Pancreas (tissue), 10 donors: ENCODE measurements around the gene DGCR8. TPM values are rescaled to one million over a fixed set of nuclear protein-coding genes. Genes with fewer than 3 reads are reported as not detected.

Experiments
- ATAC-seq, 4 donors: fragments of 200-7000 bp; cut with Tn5 transposase; one replicate each; pipeline versions ENCODE4 v1.8.0 to v1.9.1; 2020; ENCODE audit warnings: mild to moderate bottlenecking in 4 of 4, moderate library complexity in 4 of 4
- DNase-seq, 6 donors: peaks; one replicate each; pipeline ENCODE4 v3.0.0-alpha.2; 2020
- FAIRE-seq: peaks from 2 replicates; lab custom pipeline; 2012; peaks lifted over from hg19 to GRCh38; lab: Jason Lieb, UNC
- H3K27ac ChIP-seq, 4 donors: fragments of 200-600 bp; sonication (generic); 1 replicate in 3 of 4; 2 replicates in 1 of 4; pipeline versions ENCODE4 v1.5.0 to v1.8.0; 2020
- H3K27me3 ChIP-seq, 4 donors: fragments of 200-600 bp; one replicate each; pipeline ENCODE4 v1.8.0; 2021
- H3K36me3 ChIP-seq, 3 donors: fragments of 200-600 bp; sonication (generic) in 1 of 3; one replicate each; pipeline versions ENCODE4 v1.5.0 to v1.8.0; 2020 to 2021
- H3K4me1 ChIP-seq, 3 donors: fragments of 200-600 bp; one replicate each; pipeline ENCODE4 v1.8.0; 2021
- H3K4me3 ChIP-seq, 4 donors: fragments of 200-600 bp; sonication (generic) in 2 of 4; one replicate each; pipeline versions ENCODE4 v1.5.0 to v1.8.0; 2020 to 2021
- H3K9me3 ChIP-seq, 4 donors: fragments of 200-600 bp; one replicate each; pipeline ENCODE4 v1.8.0; 2021
- WGBS, 2 donors: extraction: QIAGEN DNeasy Blood & Tissue Kit; methylation state at CpG; one replicate each; pipeline ENCODE4 v1.1.7; 2013; 5-methylcytosine and 5-hydroxymethylcytosine counted together
- intact Hi-C, 3 donors: fragments of 100-400 bp; cut with DNase I; formaldehyde crosslinking; loops; one replicate each; pipeline versions ENCODE4 v1.11.1 to v1.14.2; 2022
- polyA plus RNA-seq, 2 donors: library from polyadenylated mRNA; stranded (reverse); fragments of 200-250 nt; gene quantifications; one replicate each; pipeline ENCODE4 v1.2.3, GENCODE V29; 2013
- total RNA-seq, 6 donors: library from RNA; stranded (reverse); fragmentation: NEBNext Ultra II Directional in 4 of 6; extraction: Animal tissue kit (Norgen Biotek cat#: 25700) in 4 of 6; gene quantifications; one replicate each; pipeline versions ENCODE4 v1.2.1 to v1.2.4, GENCODE V29; 2021 to 2023
- TF ChIP-seq, protein P1 (sequence below), 4 donors: fragments of 200-600 bp; sonication (generic) in 3 of 4; IDR thresholded peaks; one replicate each; pipeline versions ENCODE4 v1.5.0 to v1.8.0; 2021; ENCODE audit warnings: antibody characterized with exemption in 4 of 4
- donor health status: healthy with polysubstance abuse.
- donor health status: DM: no; HTN: no; CAD: no; lungs with moderate emphysema.
- donor health status: DM: no; HTN: no; CAD: no.
- donor health status: control.
- donor health status: control.
- donor health status: Bipolar disorder and iron deficiency.
- donor health status: DM: yes; HTN: yes; CAD: no.
- donor health status: DM: no; HTN: no; CAD: no.
- donor health status: DM: no; HTN: no; CAD: no.
- donor health status: DM: yes; HTN: yes; CAD: no.

The DGCR8 gene
- total and polyA plus RNA-seq, 8 donors, result 14.9 to 31.9 (median 18.9) TPM

DNA sequence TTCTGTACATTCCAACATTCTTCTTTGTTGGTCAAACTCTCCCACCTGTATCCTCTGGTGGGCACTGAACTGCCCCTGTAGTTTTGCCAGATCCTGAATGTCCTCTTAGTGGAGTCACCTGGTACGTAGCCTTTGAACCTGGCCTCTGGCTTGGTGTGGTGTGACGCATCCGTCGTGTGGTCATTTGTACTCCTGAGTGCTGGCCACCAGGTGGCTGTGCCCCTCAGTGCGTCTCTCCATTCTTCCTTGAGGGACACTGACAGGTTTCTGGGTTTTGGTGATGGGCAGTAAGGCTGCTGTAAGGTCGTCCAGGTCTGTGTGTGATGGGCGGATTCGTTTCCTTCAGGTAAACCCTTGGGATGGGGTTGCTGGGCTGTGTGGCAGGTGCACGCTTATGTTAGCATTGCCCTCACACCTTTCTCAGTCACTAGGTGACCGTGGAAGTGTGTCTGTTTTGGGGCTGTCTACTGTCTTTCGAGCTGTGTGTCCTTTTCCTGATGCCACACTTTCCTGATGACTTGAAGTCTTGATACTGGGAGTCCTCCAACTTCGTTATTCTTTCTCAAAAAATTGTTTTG lies 22.3 kb downstream of the DGCR8 start:
- Histone ChIP-seq H3K4me1 (no peaks in the 10 kb centered on the region), H3K27me3 (no peaks in the 10 kb centered on the region), H3K4me3 (no peak overlapping the region), H3K36me3 (peaks cover 0 to 33% (median 13%) of the 10 kb centered on the region in 3 donors), H3K27ac (no peak overlapping the region), H3K9me3 (no peaks in the 10 kb centered on the region)
- DNase-seq (peak in 2 of 6 donors; percentile 4 to 10), ATAC-seq (no peak), FAIRE-seq (no peak)
- TF ChIP-seq, protein P1, sequence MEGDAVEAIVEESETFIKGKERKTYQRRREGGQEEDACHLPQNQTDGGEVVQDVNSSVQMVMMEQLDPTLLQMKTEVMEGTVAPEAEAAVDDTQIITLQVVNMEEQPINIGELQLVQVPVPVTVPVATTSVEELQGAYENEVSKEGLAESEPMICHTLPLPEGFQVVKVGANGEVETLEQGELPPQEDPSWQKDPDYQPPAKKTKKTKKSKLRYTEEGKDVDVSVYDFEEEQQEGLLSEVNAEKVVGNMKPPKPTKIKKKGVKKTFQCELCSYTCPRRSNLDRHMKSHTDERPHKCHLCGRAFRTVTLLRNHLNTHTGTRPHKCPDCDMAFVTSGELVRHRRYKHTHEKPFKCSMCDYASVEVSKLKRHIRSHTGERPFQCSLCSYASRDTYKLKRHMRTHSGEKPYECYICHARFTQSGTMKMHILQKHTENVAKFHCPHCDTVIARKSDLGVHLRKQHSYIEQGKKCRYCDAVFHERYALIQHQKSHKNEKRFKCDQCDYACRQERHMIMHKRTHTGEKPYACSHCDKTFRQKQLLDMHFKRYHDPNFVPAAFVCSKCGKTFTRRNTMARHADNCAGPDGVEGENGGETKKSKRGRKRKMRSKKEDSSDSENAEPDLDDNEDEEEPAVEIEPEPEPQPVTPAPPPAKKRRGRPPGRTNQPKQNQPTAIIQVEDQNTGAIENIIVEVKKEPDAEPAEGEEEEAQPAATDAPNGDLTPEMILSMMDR (IDR thresholded peaks at IDR 0.05), result no peak
- intact Hi-C loops, result no loop called here
- WGBS, 2 donors, result 86 to 92% methylated on average over 12 of the region's 12 CpGs

DNA sequence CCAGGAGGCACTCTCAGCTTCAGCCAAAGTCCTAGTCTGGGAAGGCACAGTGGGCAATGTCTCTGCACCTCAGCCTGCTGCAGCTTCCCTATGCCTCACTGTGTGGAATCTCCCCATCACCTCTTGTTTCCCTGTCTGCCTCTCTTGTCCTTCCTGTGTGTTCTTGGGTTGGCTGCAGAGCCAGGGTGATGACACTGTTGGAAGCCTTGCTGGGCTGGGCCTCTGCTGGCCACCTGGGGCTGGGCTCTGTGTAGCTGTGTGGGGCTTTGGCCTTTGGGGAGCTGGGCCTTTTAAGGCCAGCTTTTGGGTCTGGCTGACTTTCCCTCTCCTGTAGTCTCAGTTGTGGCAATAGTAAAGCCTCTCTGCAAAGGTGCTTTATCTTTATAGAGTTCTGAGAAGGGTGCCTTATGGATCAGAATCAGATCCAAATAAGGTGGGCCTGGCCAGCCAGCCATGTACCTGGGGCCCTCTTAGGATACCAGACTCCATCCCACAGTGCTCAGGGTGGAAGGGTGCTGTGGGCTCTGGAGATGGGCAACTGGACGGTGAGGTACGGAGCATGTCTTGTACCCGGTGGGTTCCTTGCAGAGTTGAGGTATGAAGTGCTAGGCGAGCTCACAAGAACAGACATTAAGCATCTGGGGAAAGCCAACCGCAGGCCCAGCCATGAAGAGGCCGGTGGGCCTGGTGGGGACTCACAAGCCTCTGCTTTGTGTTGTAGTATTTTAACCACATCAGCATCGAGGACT lies 25.6 kb downstream of the DGCR8 start:
- no peaks in the 10 kb centered on the region for H3K9me3 ChIP-seq
- no peaks in the 10 kb centered on the region for H3K4me1 ChIP-seq
- DNase-seq, result peak in 2 of 6 donors; percentile 4 to 25
- no peak for ATAC-seq
- H3K27ac ChIP-seq, result no peak overlapping the region
- peaks cover 0 to 61% (median 40%) of the 10 kb centered on the region in 3 donors for H3K36me3 ChIP-seq
- FAIRE-seq, result no peak
- WGBS, 2 donors, result 93 to 95% methylated on average over 7 of the region's 7 CpGs
- H3K4me3 ChIP-seq, result no peak overlapping the region
- no peaks in the 10 kb centered on the region for H3K27me3 ChIP-seq
- TF ChIP-seq, protein P1 (IDR thresholded peaks at IDR 0.05), result no peak
- intact Hi-C loops, result no loop called here

DNA sequence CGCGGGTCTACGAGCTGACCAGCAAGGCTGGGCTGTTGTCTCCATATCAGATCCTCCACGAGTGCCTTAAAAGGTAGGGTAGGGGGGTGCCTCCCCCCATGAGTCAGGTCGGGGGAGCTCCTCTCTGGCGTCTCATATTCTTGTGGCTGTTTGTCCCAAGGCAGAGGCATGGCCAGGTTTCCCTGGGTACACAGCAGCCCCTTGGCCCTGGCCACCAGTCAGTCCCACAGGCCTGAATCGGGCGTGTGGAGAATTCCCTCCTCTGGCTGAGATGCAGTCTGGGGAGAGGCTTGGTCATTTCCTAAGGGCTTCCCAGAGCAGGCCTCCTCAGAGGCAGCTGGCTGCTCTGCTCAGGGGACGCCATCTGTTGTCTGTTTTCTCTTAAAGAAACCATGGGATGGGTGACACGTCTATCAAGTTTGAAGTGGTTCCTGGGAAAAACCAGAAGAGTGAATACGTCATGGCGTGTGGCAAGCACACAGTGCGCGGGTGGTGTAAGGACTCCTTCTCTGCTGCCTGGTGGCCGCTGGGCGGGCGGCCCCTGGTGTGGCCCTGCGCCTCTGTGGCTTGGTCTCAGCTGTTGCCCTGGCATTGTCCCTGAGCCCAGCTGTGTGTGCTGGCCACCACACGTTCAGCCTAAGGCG lies 26.3 kb downstream of the DGCR8 start:
- H3K27me3 ChIP-seq, result no peaks in the 10 kb centered on the region
- no peaks in the 10 kb centered on the region for H3K9me3 ChIP-seq
- FAIRE-seq (no peak), ATAC-seq (no peak), DNase-seq (peak in 2 of 6 donors; percentile 20 to 24)
- TF ChIP-seq, protein P1 (IDR thresholded peaks at IDR 0.05), result no peak
- WGBS, 2 donors, result 87 to 88% methylated on average over 19 to 20 of the region's 20 CpGs
- peaks cover 0 to 4% (median 0%) of the 10 kb centered on the region in 3 donors for H3K4me1 ChIP-seq
- H3K36me3 ChIP-seq, result peaks cover 0 to 56% (median 40%) of the 10 kb centered on the region in 3 donors
- H3K4me3 ChIP-seq, result no peak overlapping the region
- intact Hi-C loops, result no loop called here
- H3K27ac ChIP-seq, result no peak overlapping the region

DNA sequence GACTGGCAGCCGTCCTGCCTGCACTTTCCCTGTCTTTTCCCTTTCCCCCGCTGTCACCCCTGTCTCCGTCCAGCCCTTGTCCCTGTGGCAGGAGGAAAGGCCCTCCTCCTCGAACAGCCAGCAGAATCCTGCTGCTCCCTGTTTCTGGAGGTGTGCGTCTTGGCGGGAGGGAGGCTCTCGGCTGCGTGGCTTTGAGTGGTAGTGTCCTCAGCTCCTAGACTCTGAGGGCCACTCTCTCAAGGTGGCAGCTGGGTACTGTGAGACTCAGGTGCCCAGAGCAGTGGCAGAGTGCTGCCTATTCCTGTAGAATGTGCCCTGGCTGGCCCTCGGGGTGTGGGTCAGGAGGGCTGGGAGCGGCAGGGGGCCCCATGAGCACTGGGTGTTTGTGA lies 26.8 kb downstream of the DGCR8 start:
- Histone ChIP-seq H3K9me3 (no peaks in the 10 kb centered on the region), H3K4me3 (no peak overlapping the region), H3K36me3 (peaks cover 0 to 56% (median 40%) of the 10 kb centered on the region in 3 donors), H3K27ac (no peak overlapping the region), H3K27me3 (no peaks in the 10 kb centered on the region), H3K4me1 (peaks cover 0 to 5% (median 1%) of the 10 kb centered on the region in 3 donors)
- DNase-seq (peak in 2 of 6 donors; percentile 21 to 56), FAIRE-seq (no peak), ATAC-seq (no peak)
- intact Hi-C loops, result no loop called here
- WGBS, 2 donors, result 93 to 94% methylated on average over 10 of the region's 10 CpGs
- TF ChIP-seq, protein P1 (IDR thresholded peaks at IDR 0.05), result no peak
